ENCODE data around the gene CDC42EP3. TPM values are rescaled to one million over a fixed set of nuclear protein-coding genes. Genes with fewer than 3 reads are reported as not detected.

Gene CDC42EP3
- total and polyA plus RNA-seq, 2 experiments from 2014 or later: 31.4 TPM

DNA sequence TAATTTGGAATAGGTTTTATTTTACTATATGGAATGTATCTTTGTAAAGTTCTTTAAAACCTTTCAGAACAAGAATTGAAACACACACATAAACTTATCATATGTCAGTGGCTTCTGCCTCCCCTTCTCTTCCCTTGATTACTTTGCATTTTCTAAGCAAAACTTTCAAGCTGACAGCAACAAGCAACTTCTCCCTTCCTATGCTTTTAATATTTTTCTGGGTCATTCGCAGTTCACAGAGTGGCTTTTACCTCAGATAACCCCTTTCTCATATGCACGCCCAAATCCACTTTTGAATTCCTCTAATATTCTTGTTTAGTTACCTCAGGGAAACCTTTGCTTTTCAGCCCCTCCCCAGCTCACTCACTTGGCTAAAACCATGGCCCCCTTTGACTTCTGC lies 36.7 kb upstream of the CDC42EP3 start (continued):
- no peak for TF ChIP-seq CREB1 (CRISPR knock-in tag; IDR thresholded peaks at IDR 0.05; ENCODE audit: low read depth)
- TF ChIP-seq STAT1 (IDR thresholded peaks at IDR 0.05; ENCODE audit: unreplicated experiment): no peak

DNA sequence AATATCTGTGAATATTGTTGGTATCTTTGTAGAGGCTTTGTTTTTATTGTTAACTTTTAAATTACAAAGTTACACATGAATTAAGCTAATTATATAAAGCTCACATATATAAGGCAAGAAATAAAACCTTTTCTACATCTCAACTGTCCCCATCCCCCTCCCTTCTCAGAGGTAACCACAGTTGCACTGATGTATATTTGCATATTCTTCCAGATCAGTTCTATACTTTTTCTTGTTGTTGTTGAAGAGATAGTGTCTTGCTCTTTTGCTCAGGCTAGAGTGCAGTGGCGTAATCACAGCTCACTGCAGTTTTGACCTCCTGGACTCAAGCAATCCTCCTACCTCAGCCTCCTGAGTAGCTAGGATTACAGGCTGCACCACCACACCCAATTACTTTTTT lies 36.0 kb upstream of the CDC42EP3 start:
- no peaks in the 10 kb centered on the region for H3K27me3 ChIP-seq (ENCODE audit: insufficient read depth)
- no peaks in the 10 kb centered on the region for H3F3A ChIP-seq (replicated peaks; ENCODE audit: low read depth)
- no peak overlapping the region for H3K4me3 ChIP-seq
- peak; percentile 11 for DNase-seq (ENCODE audit: low spot score)
- Mint-ChIP-seq H3K27me3 (ENCODE audit: insufficient read depth, low read depth, poor library complexity) (peaks cover 2% of the 10 kb centered on the region), H3K4me1 (peaks cover 9% of the 10 kb centered on the region), H3K9me3 (no peaks in the 10 kb centered on the region), H3K4me3 (no peak overlapping the region), H3K27ac (no peak overlapping the region), H3K36me3 (ENCODE audit: low read depth) (no peaks in the 10 kb centered on the region)
- ATAC-seq: no peak
- no peak overlapping the region for H2AFZ ChIP-seq
- H3K4me2 ChIP-seq: no peak overlapping the region
- no peaks in the 10 kb centered on the region for H3K79me2 ChIP-seq (replicated peaks; ENCODE audit: insufficient read depth)
- TF ChIP-seq, protein P1, sequence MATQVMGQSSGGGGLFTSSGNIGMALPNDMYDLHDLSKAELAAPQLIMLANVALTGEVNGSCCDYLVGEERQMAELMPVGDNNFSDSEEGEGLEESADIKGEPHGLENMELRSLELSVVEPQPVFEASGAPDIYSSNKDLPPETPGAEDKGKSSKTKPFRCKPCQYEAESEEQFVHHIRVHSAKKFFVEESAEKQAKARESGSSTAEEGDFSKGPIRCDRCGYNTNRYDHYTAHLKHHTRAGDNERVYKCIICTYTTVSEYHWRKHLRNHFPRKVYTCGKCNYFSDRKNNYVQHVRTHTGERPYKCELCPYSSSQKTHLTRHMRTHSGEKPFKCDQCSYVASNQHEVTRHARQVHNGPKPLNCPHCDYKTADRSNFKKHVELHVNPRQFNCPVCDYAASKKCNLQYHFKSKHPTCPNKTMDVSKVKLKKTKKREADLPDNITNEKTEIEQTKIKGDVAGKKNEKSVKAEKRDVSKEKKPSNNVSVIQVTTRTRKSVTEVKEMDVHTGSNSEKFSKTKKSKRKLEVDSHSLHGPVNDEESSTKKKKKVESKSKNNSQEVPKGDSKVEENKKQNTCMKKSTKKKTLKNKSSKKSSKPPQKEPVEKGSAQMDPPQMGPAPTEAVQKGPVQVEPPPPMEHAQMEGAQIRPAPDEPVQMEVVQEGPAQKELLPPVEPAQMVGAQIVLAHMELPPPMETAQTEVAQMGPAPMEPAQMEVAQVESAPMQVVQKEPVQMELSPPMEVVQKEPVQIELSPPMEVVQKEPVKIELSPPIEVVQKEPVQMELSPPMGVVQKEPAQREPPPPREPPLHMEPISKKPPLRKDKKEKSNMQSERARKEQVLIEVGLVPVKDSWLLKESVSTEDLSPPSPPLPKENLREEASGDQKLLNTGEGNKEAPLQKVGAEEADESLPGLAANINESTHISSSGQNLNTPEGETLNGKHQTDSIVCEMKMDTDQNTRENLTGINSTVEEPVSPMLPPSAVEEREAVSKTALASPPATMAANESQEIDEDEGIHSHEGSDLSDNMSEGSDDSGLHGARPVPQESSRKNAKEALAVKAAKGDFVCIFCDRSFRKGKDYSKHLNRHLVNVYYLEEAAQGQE (IDR thresholded peaks at IDR 0.05; ENCODE audit: unreplicated experiment): no peak
- TF ChIP-seq, protein P2, sequence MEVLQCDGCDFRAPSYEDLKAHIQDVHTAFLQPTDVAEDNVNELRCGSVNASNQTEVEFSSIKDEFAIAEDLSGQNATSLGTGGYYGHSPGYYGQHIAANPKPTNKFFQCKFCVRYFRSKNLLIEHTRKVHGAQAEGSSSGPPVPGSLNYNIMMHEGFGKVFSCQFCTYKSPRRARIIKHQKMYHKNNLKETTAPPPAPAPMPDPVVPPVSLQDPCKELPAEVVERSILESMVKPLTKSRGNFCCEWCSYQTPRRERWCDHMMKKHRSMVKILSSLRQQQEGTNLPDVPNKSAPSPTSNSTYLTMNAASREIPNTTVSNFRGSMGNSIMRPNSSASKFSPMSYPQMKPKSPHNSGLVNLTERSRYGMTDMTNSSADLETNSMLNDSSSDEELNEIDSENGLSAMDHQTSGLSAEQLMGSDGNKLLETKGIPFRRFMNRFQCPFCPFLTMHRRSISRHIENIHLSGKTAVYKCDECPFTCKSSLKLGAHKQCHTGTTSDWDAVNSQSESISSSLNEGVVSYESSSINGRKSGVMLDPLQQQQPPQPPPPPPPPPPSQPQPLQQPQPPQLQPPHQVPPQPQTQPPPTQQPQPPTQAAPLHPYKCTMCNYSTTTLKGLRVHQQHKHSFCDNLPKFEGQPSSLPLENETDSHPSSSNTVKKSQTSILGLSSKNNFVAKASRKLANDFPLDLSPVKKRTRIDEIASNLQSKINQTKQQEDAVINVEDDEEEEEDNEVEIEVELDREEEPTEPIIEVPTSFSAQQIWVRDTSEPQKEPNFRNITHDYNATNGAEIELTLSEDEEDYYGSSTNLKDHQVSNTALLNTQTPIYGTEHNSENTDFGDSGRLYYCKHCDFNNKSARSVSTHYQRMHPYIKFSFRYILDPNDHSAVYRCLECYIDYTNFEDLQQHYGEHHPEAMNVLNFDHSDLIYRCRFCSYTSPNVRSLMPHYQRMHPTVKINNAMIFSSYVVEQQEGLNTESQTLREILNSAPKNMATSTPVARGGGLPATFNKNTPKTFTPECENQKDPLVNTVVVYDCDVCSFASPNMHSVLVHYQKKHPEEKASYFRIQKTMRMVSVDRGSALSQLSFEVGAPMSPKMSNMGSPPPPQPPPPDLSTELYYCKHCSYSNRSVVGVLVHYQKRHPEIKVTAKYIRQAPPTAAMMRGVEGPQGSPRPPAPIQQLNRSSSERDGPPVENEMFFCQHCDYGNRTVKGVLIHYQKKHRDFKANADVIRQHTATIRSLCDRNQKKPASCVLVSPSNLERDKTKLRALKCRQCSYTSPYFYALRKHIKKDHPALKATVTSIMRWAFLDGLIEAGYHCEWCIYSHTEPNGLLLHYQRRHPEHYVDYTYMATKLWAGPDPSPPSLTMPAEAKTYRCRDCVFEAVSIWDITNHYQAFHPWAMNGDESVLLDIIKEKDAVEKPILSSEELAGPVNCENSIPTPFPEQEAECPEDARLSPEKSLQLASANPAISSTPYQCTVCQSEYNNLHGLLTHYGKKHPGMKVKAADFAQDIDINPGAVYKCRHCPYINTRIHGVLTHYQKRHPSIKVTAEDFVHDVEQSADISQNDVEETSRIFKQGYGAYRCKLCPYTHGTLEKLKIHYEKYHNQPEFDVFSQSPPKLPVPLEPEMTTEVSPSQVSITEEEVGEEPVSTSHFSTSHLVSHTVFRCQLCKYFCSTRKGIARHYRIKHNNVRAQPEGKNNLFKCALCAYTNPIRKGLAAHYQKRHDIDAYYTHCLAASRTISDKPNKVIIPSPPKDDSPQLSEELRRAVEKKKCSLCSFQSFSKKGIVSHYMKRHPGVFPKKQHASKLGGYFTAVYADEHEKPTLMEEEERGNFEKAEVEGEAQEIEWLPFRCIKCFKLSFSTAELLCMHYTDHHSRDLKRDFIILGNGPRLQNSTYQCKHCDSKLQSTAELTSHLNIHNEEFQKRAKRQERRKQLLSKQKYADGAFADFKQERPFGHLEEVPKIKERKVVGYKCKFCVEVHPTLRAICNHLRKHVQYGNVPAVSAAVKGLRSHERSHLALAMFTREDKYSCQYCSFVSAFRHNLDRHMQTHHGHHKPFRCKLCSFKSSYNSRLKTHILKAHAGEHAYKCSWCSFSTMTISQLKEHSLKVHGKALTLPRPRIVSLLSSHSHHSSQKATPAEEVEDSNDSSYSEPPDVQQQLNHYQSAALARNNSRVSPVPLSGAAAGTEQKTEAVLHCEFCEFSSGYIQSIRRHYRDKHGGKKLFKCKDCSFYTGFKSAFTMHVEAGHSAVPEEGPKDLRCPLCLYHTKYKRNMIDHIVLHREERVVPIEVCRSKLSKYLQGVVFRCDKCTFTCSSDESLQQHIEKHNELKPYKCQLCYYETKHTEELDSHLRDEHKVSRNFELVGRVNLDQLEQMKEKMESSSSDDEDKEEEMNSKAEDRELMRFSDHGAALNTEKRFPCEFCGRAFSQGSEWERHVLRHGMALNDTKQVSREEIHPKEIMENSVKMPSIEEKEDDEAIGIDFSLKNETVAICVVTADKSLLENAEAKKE (CRISPR knock-in tag; IDR thresholded peaks at IDR 0.05): no peak
- TF ChIP-seq ETS1 (IDR thresholded peaks at IDR 0.05) (no peak), NANOG (IDR thresholded peaks at IDR 0.05; ENCODE audit: borderline replicate concordance) (no peak), EZH2phosphoT487 (IDR thresholded peaks at IDR 0.05; ENCODE audit: unreplicated experiment) (no peak), EZH2 (IDR thresholded peaks at IDR 0.05; ENCODE audit: low read depth, unreplicated experiment) (no peak), ZNF331 (CRISPR knock-in tag; IDR thresholded peaks at IDR 0.05; ENCODE audit: low read depth) (no peak), STAT1 (IDR thresholded peaks at IDR 0.05; ENCODE audit: unreplicated experiment) (no peak), CREB1 (CRISPR knock-in tag; IDR thresholded peaks at IDR 0.05; ENCODE audit: low read depth) (no peak), ZNF114 (CRISPR knock-in tag; IDR thresholded peaks at IDR 0.05) (no peak), JUNB (IDR thresholded peaks at IDR 0.05; ENCODE audit: unreplicated experiment) (no peak), POLR2AphosphoS5 (IDR thresholded peaks at IDR 0.05; ENCODE audit: low read depth) (no peak)
- TF ChIP-seq, protein P3, sequence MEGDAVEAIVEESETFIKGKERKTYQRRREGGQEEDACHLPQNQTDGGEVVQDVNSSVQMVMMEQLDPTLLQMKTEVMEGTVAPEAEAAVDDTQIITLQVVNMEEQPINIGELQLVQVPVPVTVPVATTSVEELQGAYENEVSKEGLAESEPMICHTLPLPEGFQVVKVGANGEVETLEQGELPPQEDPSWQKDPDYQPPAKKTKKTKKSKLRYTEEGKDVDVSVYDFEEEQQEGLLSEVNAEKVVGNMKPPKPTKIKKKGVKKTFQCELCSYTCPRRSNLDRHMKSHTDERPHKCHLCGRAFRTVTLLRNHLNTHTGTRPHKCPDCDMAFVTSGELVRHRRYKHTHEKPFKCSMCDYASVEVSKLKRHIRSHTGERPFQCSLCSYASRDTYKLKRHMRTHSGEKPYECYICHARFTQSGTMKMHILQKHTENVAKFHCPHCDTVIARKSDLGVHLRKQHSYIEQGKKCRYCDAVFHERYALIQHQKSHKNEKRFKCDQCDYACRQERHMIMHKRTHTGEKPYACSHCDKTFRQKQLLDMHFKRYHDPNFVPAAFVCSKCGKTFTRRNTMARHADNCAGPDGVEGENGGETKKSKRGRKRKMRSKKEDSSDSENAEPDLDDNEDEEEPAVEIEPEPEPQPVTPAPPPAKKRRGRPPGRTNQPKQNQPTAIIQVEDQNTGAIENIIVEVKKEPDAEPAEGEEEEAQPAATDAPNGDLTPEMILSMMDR (conservative IDR thresholded peaks at IDR 0.05; ENCODE audit: low read depth in 2 of 2): no peak
- no peak overlapping the region for H3K27ac ChIP-seq (ENCODE audit: low read depth)
- H4K20me1 ChIP-seq (replicated peaks; ENCODE audit: insufficient read depth): no peaks in the 10 kb centered on the region
- 0 out of 2 replicates have a peak, but pooled peaks cover 4% of the 10 kb centered on the region for H3K4me1 ChIP-seq (ENCODE audit: insufficient read depth)
- no peaks in the 10 kb centered on the region for H3K36me3 ChIP-seq (ENCODE audit: insufficient read depth)
- no peaks in the 10 kb centered on the region for H3K9me2 ChIP-seq (ENCODE audit: insufficient read depth)
